ENCODE results near the gene PEAK1. TPM values are rescaled to one million over a fixed set of nuclear protein-coding genes. Genes with fewer than 3 reads are reported as not detected.

Gene PEAK1
- polyA plus RNA-seq, 4 donors: 26.6 to 30.6 (median 28.6) TPM

Other genes starting within 250 kb of the PEAK1 start
- gene HMG20A, start 784 bp upstream of the PEAK1 start, polyA plus RNA-seq (ENCODE audit: insufficient read length in 4 of 4): 10 to 100 TPM; 56.2 to 71.0 (median 64.3) TPM
- 10 to 100 TPM; 14.3 to 18.2 (median 16.3) TPM for gene LINGO1, start 212.8 kb upstream of the PEAK1 start, polyA plus RNA-seq (ENCODE audit: insufficient read length in 4 of 4)

All from right renal pelvis (tissue), 4 donors.